Hematopoietic multipotent progenitor cell (in vitro differentiated cells): ENCODE data around the gene SMC1A. TPM values are rescaled to one million over a fixed set of nuclear protein-coding genes. Genes with fewer than 3 reads are reported as not detected.

ENCODE experiments used
- DNase-seq, 3 donors: peaks; one replicate each; pipeline ENCODE4 v3.0.0-alpha.2; 2011 to 2015; ENCODE audit warnings: low read depth in 2 of 3, low spot score in 2 of 3
- small RNA-seq: library from RNA; depleted of rRNA; stranded (forward); fragments of <200 nt; gene quantifications from one replicate; pipeline ENCODE3, GENCODE V24; 2012
- total RNA-seq: library from RNA; depleted of rRNA; stranded (reverse); fragments of >200 nt; gene quantifications from one replicate; pipeline ENCODE4 v1.2.3, GENCODE V29; 2012

The SMC1A gene
- total RNA-seq, 1 donor = 18.0 TPM

- peak in 1 of 3 donors; percentile 3 for DNase-seq
Measured at GRCh38 chrX:53356186-53356585, 66.3 kb downstream of the SMC1A start.

DNA sequence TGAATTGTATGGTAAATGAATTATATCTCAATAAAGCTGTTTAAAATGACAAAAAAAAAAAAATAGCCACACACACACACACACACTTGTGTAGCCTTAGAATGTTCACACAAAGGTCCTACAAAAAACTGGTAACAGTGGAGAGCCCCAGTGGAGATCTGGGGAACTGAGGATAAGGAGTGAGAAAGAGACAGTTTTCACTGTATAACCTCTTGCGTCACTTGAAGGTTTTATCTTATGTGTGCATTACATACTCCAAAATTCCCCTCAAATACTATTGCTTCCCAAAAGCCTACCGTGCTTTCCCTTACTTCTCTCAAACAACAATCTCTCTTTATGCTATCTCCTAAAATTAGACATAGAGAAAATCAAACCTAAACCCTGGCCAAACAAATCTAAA is 67.8 kb downstream of the SMC1A start:
- DNase-seq = no peak

- no peak for DNase-seq
Measured at GRCh38 chrX:53347948-53348347, 74.5 kb downstream of the SMC1A start.

DNA sequence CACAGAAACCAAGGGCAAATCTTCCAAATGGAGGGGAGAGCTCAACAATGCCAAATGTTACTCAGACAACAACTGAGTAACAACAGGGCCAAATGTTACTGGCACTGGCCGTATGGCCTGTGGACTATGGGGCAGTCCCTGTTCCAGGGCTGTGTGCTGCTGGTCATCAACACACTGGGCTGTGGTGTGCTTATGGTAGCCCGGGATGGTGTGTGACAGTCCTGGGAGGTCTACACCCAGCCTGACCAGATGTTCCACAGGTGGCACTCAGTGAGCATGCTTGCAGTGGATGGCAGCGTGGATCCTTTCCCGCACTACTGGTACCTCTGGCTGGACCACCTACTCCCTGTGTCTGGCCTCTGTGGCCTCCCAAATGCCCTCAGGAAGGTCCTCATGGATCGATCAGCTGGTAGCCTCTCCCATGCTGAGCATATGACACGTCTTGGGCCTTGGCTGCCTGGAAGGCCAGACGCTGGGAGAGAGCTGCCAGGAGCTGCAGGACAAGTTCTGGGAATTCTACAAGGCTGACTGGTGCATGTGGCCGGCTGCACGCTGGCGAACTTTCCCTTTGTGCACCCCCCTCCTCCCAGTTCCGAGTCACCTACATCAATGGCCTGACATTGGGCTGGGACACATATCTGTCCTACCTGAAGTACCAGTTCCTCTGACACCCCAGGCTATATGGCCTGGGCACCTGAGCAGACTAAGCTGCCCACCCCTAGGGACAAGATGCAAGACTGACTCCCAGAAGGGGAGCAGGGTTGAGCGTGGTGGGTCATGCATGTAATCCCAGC is 81.4 kb downstream of the SMC1A start:
- no peak for DNase-seq

DNA sequence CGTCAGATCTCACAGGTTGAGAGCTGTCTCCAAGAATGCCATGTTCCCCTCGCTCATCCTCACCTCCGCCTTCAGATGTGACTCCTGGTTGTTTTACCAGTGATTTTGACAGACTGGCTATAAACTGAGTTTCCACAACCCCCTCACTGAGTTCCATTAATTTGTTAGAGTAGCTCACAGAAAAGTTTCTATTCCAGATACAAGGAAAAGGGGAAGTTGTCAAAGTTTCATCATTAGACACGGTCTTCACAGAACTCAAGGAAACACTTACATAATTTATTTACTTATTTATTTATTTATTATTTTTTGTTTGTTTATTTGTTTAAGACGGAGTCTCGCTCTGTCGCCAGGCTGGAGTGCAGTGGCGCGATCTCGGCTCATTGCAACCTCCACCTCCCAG is 85.4 kb downstream of the SMC1A start:
- no peak for DNase-seq

DNA sequence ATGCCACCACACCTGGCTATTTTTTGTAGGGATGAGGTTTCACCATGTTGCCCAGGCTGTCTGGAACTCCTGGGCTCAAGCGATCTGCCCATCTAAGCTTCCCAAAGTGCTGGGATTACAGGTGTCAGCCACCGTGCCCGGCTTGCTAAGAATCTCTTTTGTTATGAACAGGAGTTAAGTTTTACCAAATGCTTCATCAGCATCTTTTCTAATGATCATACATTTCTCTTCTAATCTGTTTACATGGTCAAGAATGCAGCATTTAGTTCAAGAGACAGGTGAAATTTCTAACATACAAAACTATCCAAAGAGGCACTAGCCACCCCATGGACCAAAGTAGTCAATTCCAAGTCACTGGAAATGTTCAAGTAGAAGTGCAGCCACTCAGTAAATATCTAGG is 88.6 kb downstream of the SMC1A start:
- no peak for DNase-seq

GRCh38 chrX:53332204-53332603 is 90.2 kb downstream of the SMC1A start:
- DNase-seq = no peak

- DNase-seq = no peak
Measured at GRCh38 chrX:53330331-53330730, 92.1 kb downstream of the SMC1A start.

- DNase-seq = no peak
Measured at GRCh38 chrX:53324803-53325202, 97.7 kb downstream of the SMC1A start.

Small RNA genes within 50 kb of the gene (small RNA-seq; reads per million reads assigned to genes)
- gene AC245102.2 (not detected), gene MIR6857 (not detected), gene RF00019 (not detected), gene VTRNA3-1P (not detected)

Other genes with a start within 250 kb of the SMC1A start
- 184 TPM for gene KDM5C, start 197.4 kb downstream of the SMC1A start, total RNA-seq
- 5.1 TPM for gene IQSEC2, start 141.1 kb downstream of the SMC1A start, total RNA-seq
- gene RIBC1, start 219 bp upstream of the SMC1A start, total RNA-seq = 3.0 TPM
- gene HSD17B10, start 11.7 kb upstream of the SMC1A start, total RNA-seq = 77.8 TPM